PC-3 (cell line): ENCODE results near the gene GPR21.

Source experiments
- CTCF ChIP-seq: fragments of 300-600 bp; sonication (generic); conservative IDR thresholded peaks from 2 replicates; pipeline ENCODE4 v1.5.1; 2017; ENCODE audit warnings: antibody characterized with exemption, low read depth, mild to moderate bottlenecking, low read length
- EZH2 ChIP-seq: fragments of 300-600 bp; sonication (generic); IDR thresholded peaks from one replicate; pipeline ENCODE4 v1.6.1; 2017; ENCODE audit warnings: antibody characterized with exemption, mild to moderate bottlenecking, low read length; ENCODE audit not compliant: unreplicated experiment

DNA sequence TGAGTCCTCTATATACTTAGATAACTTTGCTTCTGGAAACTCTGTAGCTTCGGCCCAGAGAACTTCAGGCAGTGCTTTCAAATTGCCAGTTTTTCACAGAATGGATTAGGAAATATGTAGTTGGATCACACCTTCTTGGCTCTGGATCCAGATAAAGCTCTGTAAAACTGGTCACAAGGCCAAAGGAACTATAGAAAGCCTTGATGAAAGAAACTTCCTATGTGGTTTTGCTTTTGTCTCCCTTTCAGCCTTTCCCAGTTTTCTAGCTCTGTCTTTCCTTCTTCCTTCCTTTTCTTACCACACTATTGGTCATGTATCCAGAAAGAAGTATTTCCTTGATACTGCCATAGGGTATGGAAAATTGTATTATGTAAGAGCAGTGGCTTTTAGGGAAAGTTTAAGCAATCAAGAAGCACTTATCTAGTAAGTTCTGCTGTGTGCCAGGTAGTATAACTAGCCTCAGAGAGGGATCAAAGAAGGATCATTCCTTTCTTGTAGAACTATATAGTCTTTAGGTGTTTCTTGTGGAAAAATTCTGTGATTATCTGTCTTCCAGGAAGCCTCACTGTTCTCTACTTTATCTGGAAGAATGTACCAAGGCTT is 6.3 kb downstream of the GPR21 start:
- TF ChIP-seq EZH2 (no peak), CTCF (no peak)
